ENCODE measurements around the gene CREBBP. TPM values are rescaled to one million over a fixed set of nuclear protein-coding genes. Genes with fewer than 3 reads are reported as not detected.
"Not testable (repeated sequence)": the region's sequence is repeated elsewhere in the genome, so short reads cannot be mapped to it uniquely, and the experiment has no call there.

Gene CREBBP
- total RNA-seq, 1 donor, result 28.2 TPM

DNA sequence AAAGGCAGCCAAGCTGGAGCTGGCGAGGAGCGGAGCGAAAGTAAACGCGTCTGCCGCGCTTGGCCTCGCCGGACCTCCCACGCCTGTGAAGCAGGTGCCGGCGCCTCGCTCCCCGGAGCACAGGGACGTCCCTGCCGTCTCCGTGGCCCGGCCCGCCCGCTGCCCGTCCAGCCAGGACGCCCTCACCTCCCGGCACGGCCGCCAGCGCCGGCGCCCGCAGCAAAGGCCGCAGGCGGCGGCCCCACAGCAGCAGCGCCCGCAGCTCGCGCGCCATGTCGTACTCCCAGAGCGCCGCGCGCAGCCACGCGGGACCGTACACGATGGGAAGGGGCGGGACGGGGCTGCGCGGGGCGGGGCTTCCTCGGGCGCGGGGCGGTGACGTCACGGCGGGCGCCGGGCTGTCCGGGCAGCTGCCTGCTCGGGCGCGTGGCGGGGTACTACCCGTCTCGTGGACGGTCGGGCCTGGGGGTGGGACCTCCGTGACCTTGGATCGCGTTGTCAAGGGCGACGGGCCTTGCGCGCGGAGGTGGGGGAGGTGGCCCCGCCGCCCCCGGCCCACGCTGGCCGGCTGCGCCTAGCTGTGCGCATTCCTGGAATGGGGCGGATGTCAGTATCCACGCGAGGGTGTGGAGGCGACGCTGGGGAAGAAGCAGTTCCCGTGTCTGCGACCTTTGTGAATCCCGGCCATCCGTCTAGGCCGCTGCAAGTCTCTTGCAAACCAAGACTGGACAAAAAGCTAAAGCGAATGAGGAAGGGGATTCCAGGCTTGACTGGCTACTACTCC, 163.1 kb downstream of the CREBBP start, which contains the start of gene TRAP1:
Gene TRAP1, minus strand, starts transcription at position 290 of the 784 bp plus-strand sequence. Its CDS starts 16 bp downstream, at position 274.
- Histone ChIP-seq H2AFZ (ENCODE audit: low read length) (peak within 1 kb of the TSS; percentile 99), H3K79me2 (ENCODE audit: insufficient read depth, low read length) (peaks cover 45% of the 10 kb centered on the region), H3K4me2 (ENCODE audit: insufficient read depth, low read length) (peak within 1 kb of the TSS; percentile 100), H3K9me3 (ENCODE audit: low read depth, low read length) (no peaks in the 10 kb centered on the region), H3K36me3 (ENCODE audit: insufficient read depth, low read length) (peaks cover 11% of the 10 kb centered on the region), H3K27me3 (ENCODE audit: insufficient read depth, low read length) (no peaks in the 10 kb centered on the region), H4K20me1 (ENCODE audit: insufficient read depth, low read length) (peaks cover 5% of the 10 kb centered on the region), H3K27ac (ENCODE audit: low read depth, low read length) (peak within 1 kb of the TSS; percentile 93), H3K4me1 (ENCODE audit: insufficient read depth, low read length) (peaks cover 11% of the 10 kb centered on the region), H3K4me3 (ENCODE audit: insufficient read depth, low read length) (peak within 1 kb of the TSS; percentile 92)
- peak; percentile 99 for DNase-seq (ENCODE audit: insufficient read length, low spot score, missing footprints)
- TF ChIP-seq, protein P1, sequence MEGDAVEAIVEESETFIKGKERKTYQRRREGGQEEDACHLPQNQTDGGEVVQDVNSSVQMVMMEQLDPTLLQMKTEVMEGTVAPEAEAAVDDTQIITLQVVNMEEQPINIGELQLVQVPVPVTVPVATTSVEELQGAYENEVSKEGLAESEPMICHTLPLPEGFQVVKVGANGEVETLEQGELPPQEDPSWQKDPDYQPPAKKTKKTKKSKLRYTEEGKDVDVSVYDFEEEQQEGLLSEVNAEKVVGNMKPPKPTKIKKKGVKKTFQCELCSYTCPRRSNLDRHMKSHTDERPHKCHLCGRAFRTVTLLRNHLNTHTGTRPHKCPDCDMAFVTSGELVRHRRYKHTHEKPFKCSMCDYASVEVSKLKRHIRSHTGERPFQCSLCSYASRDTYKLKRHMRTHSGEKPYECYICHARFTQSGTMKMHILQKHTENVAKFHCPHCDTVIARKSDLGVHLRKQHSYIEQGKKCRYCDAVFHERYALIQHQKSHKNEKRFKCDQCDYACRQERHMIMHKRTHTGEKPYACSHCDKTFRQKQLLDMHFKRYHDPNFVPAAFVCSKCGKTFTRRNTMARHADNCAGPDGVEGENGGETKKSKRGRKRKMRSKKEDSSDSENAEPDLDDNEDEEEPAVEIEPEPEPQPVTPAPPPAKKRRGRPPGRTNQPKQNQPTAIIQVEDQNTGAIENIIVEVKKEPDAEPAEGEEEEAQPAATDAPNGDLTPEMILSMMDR (IDR thresholded peaks at IDR 0.05; ENCODE audit: extremely low read depth, low read depth, low read length), result no peak

DNA sequence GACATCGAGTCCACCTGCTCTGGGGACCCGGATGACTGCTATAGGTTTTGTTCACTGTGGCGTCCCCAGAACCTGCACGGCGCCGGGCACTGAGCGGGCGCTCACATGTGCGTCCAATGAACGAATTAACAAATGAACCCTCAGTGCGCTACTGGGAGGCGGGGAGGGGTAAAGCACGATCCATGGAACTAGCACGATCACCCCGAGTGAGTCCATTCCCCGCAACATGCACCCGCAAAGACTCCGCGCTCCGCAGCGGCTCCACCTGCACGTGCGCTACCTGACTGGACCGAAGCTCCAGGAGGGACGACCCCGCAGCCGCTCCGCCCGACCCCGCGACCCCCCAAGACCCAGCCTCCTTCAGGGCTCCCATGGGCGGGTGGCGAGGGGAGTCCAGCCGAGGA, 163.7 kb downstream of the CREBBP start:
- H3K4me2 ChIP-seq (ENCODE audit: insufficient read depth, low read length), result peak overlapping the region; percentile 100
- H4K20me1 ChIP-seq (ENCODE audit: insufficient read depth, low read length), result peaks cover 5% of the 10 kb centered on the region
- H3K9me3 ChIP-seq (ENCODE audit: low read depth, low read length), result no peaks in the 10 kb centered on the region
- peak overlapping the region; percentile 69 for H2AFZ ChIP-seq (ENCODE audit: low read length)
- peak overlapping the region; percentile 92 for H3K4me3 ChIP-seq (ENCODE audit: insufficient read depth, low read length)
- DNase-seq (ENCODE audit: insufficient read length, low spot score, missing footprints), result peak; percentile 88
- H3K27me3 ChIP-seq (ENCODE audit: insufficient read depth, low read length), result no peaks in the 10 kb centered on the region
- peak overlapping the region; percentile 93 for H3K27ac ChIP-seq (ENCODE audit: low read depth, low read length)
- H3K79me2 ChIP-seq (ENCODE audit: insufficient read depth, low read length), result peaks cover 50% of the 10 kb centered on the region
- TF ChIP-seq, protein P1 (IDR thresholded peaks at IDR 0.05; ENCODE audit: extremely low read depth, low read depth, low read length), result no peak
- peaks cover 11% of the 10 kb centered on the region for H3K4me1 ChIP-seq (ENCODE audit: insufficient read depth, low read length)
- H3K36me3 ChIP-seq (ENCODE audit: insufficient read depth, low read length), result peaks cover 11% of the 10 kb centered on the region

DNA sequence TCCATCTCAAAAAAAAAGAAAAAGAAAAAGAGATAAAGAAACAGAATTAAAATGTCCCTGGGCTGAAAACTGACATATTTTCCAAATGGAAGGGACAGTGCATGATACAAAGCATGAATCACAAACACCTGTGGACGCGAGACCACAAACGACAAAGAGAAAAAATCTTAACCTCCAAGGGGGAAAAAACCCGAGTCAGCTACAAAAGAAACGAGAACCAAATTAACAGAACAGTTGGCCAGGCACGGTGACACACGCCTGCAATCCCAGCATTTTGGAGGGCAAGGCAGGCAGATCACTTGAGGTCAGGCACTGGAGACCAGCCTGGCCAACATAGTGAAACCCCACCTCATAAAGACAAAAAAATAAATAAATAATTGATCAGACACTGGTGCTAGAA, 165.1 kb downstream of the CREBBP start:
- no peak overlapping the region for H2AFZ ChIP-seq (ENCODE audit: low read length)
- no peak overlapping the region for H3K4me2 ChIP-seq (ENCODE audit: insufficient read depth, low read length)
- H3K4me3 ChIP-seq (ENCODE audit: insufficient read depth, low read length), result no peak overlapping the region
- TF ChIP-seq, protein P1 (IDR thresholded peaks at IDR 0.05; ENCODE audit: extremely low read depth, low read depth, low read length), result no peak
- peaks cover 6% of the 10 kb centered on the region for H4K20me1 ChIP-seq (ENCODE audit: insufficient read depth, low read length)
- H3K79me2 ChIP-seq (ENCODE audit: insufficient read depth, low read length), result peaks cover 63% of the 10 kb centered on the region
- peaks cover 11% of the 10 kb centered on the region for H3K4me1 ChIP-seq (ENCODE audit: insufficient read depth, low read length)
- DNase-seq (ENCODE audit: insufficient read length, low spot score, missing footprints), result no peak
- no peaks in the 10 kb centered on the region for H3K27me3 ChIP-seq (ENCODE audit: insufficient read depth, low read length)
- H3K36me3 ChIP-seq (ENCODE audit: insufficient read depth, low read length), result peaks cover 11% of the 10 kb centered on the region
- H3K9me3 ChIP-seq (ENCODE audit: low read depth, low read length), result no peaks in the 10 kb centered on the region
- H3K27ac ChIP-seq (ENCODE audit: low read depth, low read length), result no peak overlapping the region

DNA sequence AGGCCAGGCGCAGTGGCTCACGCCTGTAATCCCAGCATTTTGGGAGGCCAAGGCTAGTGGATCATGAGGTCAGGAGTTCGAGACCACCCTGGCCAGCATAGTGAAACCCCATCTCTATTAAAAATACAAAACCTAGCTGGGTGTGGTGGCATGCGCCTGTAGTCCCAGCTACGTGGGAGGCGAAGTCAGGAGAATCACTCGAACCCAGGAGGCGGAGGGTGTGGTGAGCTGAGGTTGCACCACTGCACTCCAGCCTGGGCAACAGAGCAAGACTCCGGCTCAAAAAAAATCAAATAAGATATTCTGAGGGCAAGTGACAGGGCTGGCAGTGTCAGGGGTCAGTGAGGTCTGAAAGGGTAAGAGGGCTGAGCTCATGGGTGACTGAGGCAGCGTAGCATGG, 166.1 kb downstream of the CREBBP start:
- H3K4me1 ChIP-seq (ENCODE audit: insufficient read depth, low read length), result peaks cover 11% of the 10 kb centered on the region
- H3K79me2 ChIP-seq (ENCODE audit: insufficient read depth, low read length), result peaks cover 72% of the 10 kb centered on the region
- H4K20me1 ChIP-seq (ENCODE audit: insufficient read depth, low read length); H3K4me3 ChIP-seq (ENCODE audit: insufficient read depth, low read length); DNase-seq (ENCODE audit: insufficient read length, low spot score, missing footprints); H2AFZ ChIP-seq (ENCODE audit: low read length); H3K27ac ChIP-seq (ENCODE audit: low read depth, low read length); H3K9me3 ChIP-seq (ENCODE audit: low read depth, low read length); H3K4me2 ChIP-seq (ENCODE audit: insufficient read depth, low read length); H3K27me3 ChIP-seq (ENCODE audit: insufficient read depth, low read length): not testable (repeated sequence)
- H3K36me3 ChIP-seq (ENCODE audit: insufficient read depth, low read length), result peaks cover 11% of the 10 kb centered on the region

All from osteoblast (primary cell).